ENCODE data around the gene HMMR.

DNA sequence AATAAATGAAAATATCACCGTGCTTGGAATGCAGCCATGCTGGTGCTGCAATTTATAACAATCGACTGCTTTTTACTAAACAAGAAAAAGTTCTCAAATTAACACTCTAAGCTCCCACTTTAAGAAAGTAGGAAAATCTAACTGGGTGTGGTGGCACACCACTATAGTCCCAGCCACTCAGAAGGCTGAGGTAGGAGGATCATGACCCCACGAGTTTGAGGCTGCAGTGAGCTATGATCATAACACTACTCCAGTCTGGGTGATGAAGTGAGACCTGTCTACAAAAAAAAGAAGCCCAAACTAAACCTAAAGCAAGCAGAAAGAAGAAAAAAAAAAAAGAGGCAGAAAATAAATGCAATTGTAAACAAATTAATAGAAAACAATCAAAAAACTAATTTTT is 12.6 kb upstream of the HMMR start:
- no peak for TF ChIP-seq POLR2AphosphoS5 (IDR thresholded peaks at IDR 0.05; ENCODE audit: low read depth, low read length)
- no peak for TF ChIP-seq POLR2A (IDR thresholded peaks at IDR 0.05; ENCODE audit: low read depth, low read length)

Measured in GM12891 (cell line).